ENCODE data around the gene CEP170. TPM values are rescaled to one million over a fixed set of nuclear protein-coding genes. Genes with fewer than 3 reads are reported as not detected.

The CEP170 gene
- total and polyA plus RNA-seq, 7 experiments from 2014 or later, result 11.6 to 56.1 (median 47.1) TPM

DNA sequence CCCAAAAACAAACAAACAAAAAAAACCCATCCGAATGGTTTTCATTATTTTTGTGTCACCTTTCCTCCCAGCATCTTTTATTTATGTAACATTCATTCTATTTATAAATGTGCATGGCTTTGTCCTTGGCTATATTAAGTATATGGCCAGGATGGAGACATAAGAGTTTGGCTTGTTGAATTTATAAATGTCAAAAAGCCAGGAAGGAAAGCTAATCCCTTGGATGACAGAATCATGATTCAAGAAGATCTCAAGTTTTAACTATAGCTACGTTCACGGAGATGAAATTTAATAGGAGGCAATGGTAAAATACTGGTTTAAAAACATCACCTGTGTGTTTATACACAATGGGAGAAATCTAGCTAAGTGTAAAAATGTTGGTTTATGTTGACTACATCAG lies 5.0 kb downstream of the CEP170 start:
- Histone ChIP-seq H3K27ac (ENCODE audit: low read depth, low read length) (no peak overlapping the region), H3K9me3 (ENCODE audit: control insufficient read depth in 2 of 3, low read length in 3 of 3) (no peaks in the 10 kb centered on the region), H3K4me3 (ENCODE audit: low read length) (no peak overlapping the region), H3K4me1 (ENCODE audit: control insufficient read depth in 2 of 2, insufficient read depth in 2 of 2, low read length in 2 of 2) (peaks cover 0 to 9% of the 10 kb centered on the region in 2 donors), H3K27me3 (ENCODE audit: control insufficient read depth in 2 of 2, insufficient read depth in 2 of 2, low read length in 2 of 2) (no peaks in the 10 kb centered on the region), H3K36me3 (ENCODE audit: control insufficient read depth in 2 of 3, insufficient read depth in 3 of 3, low read length in 3 of 3) (peaks cover 0 to 6% (median 0%) of the 10 kb centered on the region in 3 experiments)
- Mint-ChIP-seq H3K9me3 (peaks cover 0 to 2% (median 0%) of the 10 kb centered on the region in 11 donors), H3K27me3 (peaks cover 0 to 3% (median 0%) of the 10 kb centered on the region in 5 donors), H3K27ac (peak overlapping the region in 2 of 9 donors; percentile 30 to 68), H3K36me3 (peaks cover 0 to 5% (median 0%) of the 10 kb centered on the region in 5 donors), H3K4me3 (no peak overlapping the region), H3K4me1 (peaks cover 28 to 64% (median 50%) of the 10 kb centered on the region in 7 donors)
- POLR2A ChIA-PET, result no interaction called here
- CTCF ChIA-PET, result no interaction called here
- intact Hi-C loops (cut with micrococcal nuclease), result loop anchor here (10.0 kb wide), 5 partner anchors 345 to 1715 kb away; partner anchors contain the start of genes CHML (in 1 of the 2), COX20 (in 1 of the 2), HNRNPU (in 1 of the 2) and OPN3 (in 1 of the 2)
- ATAC-seq (no peak), DNase-seq (no peak)

DNA sequence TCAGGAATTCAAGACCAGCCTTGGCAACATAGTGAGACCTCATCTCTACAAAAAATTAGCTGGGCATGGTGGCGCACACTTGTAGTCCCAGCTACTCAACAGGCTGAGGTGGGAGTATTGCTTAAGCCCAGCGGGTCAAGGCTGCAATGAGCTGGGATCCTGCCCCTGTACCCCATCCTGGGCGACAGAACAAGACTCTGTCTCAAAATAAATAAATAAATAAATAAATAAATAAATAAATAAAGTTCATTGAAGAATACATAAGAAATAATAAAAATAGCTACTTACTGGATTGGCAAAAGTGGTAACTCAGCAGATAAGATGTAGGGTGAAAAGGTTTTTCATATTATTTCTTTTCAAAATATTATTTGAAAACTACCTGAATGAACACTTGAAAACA lies 5.9 kb downstream of the CEP170 start:
- Histone ChIP-seq H3K27me3 (ENCODE audit: control insufficient read depth in 2 of 2, insufficient read depth in 2 of 2, low read length in 2 of 2) (no peaks in the 10 kb centered on the region), H3K9me3 (ENCODE audit: control insufficient read depth in 2 of 3, low read length in 3 of 3) (no peaks in the 10 kb centered on the region), H3K4me3 (ENCODE audit: low read length) (no peak overlapping the region), H3K27ac (ENCODE audit: low read depth, low read length) (no peak overlapping the region), H3K36me3 (ENCODE audit: control insufficient read depth in 2 of 3, insufficient read depth in 3 of 3, low read length in 3 of 3) (peaks cover 0 to under 1% (median 0%) of the 10 kb centered on the region in 3 experiments), H3K4me1 (ENCODE audit: control insufficient read depth in 2 of 2, insufficient read depth in 2 of 2, low read length in 2 of 2) (peaks cover 0 to 9% of the 10 kb centered on the region in 2 donors)
- no peak for DNase-seq
- Mint-ChIP-seq H3K4me3 (no peak overlapping the region), H3K27me3 (peaks cover 0 to under 1% (median 0%) of the 10 kb centered on the region in 5 donors), H3K36me3 (peaks cover 0 to 10% (median 4%) of the 10 kb centered on the region in 5 donors), H3K27ac (peak overlapping the region in 1 of 9 donors; percentile 2), H3K9me3 (no peaks in the 10 kb centered on the region), H3K4me1 (peaks cover 25 to 68% (median 49%) of the 10 kb centered on the region in 7 donors)
- intact Hi-C loops (cut with micrococcal nuclease), result no loop called here
- CTCF ChIA-PET, result no interaction called here
- POLR2A ChIA-PET, result no interaction called here
- no peak for ATAC-seq

DNA sequence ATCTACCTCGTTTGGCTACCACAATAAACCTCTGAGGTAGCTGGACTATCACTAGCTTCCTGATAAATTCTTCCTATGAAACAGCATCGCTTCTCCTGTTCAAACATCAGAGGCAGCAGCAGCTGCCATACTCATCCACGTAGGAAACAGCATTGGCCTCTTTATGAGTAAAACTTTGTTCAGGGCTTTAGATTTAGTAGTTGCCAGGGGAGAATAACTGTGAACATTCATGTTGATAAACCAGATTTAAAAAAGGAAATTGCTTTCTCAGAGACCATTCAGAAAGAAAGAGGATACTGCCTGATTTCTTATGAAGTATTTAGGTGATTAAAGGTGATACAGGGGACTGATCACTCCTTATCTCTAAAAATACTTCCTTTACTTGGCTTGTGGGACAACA lies 7.2 kb downstream of the CEP170 start:
- ChIA-PET CTCF (no interaction called here), POLR2A (no interaction called here)
- Histone ChIP-seq H3K4me1 (ENCODE audit: control insufficient read depth in 2 of 2, insufficient read depth in 2 of 2, low read length in 2 of 2) (no peaks in the 10 kb centered on the region), H3K27me3 (ENCODE audit: control insufficient read depth in 2 of 2, insufficient read depth in 2 of 2, low read length in 2 of 2) (no peaks in the 10 kb centered on the region), H3K9me3 (ENCODE audit: control insufficient read depth in 2 of 3, low read length in 3 of 3) (no peaks in the 10 kb centered on the region), H3K4me3 (ENCODE audit: low read length) (no peak overlapping the region), H3K27ac (ENCODE audit: low read depth, low read length) (no peak overlapping the region), H3K36me3 (ENCODE audit: control insufficient read depth in 2 of 3, insufficient read depth in 3 of 3, low read length in 3 of 3) (no peaks in the 10 kb centered on the region)
- Mint-ChIP-seq H3K9me3 (peaks cover 0 to 2% (median 0%) of the 10 kb centered on the region in 11 donors), H3K27ac (peak overlapping the region in 5 of 9 donors; percentile 2 to 51 (median 12)), H3K36me3 (peaks cover 0 to 15% (median 13%) of the 10 kb centered on the region in 5 donors), H3K4me3 (no peak overlapping the region), H3K4me1 (peaks cover 14 to 63% (median 42%) of the 10 kb centered on the region in 7 donors), H3K27me3 (no peaks in the 10 kb centered on the region)
- no peak for ATAC-seq
- no peak for DNase-seq
- intact Hi-C loops (cut with micrococcal nuclease), result no loop called here

DNA sequence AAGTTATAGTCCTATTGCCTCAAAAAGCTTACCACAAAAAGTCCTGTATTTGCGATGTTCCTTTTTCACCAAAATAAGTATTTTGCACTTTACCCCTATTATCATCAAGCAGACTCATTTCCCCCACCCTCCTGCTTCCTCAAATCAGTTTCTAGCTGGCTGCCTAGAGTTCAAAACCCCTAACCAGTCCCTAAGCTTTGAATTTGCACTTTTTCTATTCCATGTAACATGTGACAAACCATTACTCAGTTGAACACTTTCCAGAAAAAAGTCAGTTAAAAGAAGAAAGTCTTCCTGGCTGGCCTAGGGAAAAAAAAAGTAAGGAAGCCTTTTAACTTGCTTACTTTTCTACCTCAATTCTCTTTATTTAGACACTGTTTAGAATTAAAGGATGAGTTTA lies 8.2 kb downstream of the CEP170 start:
- DNase-seq (no peak), ATAC-seq (peak; percentile 46)
- Mint-ChIP-seq H3K27me3 (no peaks in the 10 kb centered on the region), H3K9me3 (peaks cover 0 to 3% (median under 1%) of the 10 kb centered on the region in 11 donors), H3K36me3 (peaks cover 0 to 21% (median 18%) of the 10 kb centered on the region in 5 donors), H3K4me1 (peaks cover 12 to 59% (median 38%) of the 10 kb centered on the region in 7 donors), H3K27ac (peak overlapping the region in 2 of 9 donors; percentile 31 to 56), H3K4me3 (peak overlapping the region in 1 of 10 donors; percentile 25)
- H3K27ac ChIP-seq (ENCODE audit: low read depth, low read length), result no peak overlapping the region
- ChIA-PET POLR2A (interaction anchor here (1.0 kb wide), 1 partner anchor 8 kb away, joined by 5 read pairs; the partner anchor contains the start of genes CEP170 and SDCCAG8), CTCF (no interaction called here)
- intact Hi-C loops (cut with micrococcal nuclease), result no loop called here
- no peaks in the 10 kb centered on the region for H3K36me3 ChIP-seq (ENCODE audit: control insufficient read depth in 2 of 3, insufficient read depth in 3 of 3, low read length in 3 of 3)
- no peaks in the 10 kb centered on the region for H3K4me1 ChIP-seq (ENCODE audit: control insufficient read depth in 2 of 2, insufficient read depth in 2 of 2, low read length in 2 of 2)
- H3K27me3 ChIP-seq (ENCODE audit: control insufficient read depth in 2 of 2, insufficient read depth in 2 of 2, low read length in 2 of 2), result no peaks in the 10 kb centered on the region
- H3K4me3 ChIP-seq (ENCODE audit: low read length), result no peak overlapping the region
- H3K9me3 ChIP-seq (ENCODE audit: control insufficient read depth in 2 of 3, low read length in 3 of 3), result no peaks in the 10 kb centered on the region

DNA sequence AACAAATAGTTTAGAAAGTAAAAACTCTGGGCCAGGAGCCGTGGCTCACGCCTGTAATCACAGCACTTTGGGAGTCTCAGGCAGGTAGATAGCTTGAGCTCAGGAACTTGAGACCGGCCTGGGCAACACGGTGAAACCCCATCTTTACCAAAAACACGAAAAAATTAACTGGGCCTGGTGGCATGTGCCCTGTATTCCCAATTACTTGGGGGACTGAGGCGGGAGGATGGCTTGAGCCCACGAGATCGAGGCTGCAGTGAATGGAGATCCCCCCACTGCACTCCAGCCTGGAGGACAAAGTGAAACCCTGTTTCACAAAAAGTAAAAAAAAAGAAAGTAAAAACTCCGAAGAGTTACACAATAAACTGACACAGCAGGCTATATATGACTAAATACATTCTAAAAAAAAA lies 10.6 kb downstream of the CEP170 start:
- H3K36me3 Mint-ChIP-seq, result peaks cover under 1 to 38% (median 27%) of the 10 kb centered on the region in 5 donors
- peaks cover 0 to 3% (median 0%) of the 10 kb centered on the region in 3 experiments for H3K36me3 ChIP-seq (ENCODE audit: control insufficient read depth in 2 of 3, insufficient read depth in 3 of 3, low read length in 3 of 3)
- H3K27ac ChIP-seq (ENCODE audit: low read depth, low read length), result no peak overlapping the region
- no peaks in the 10 kb centered on the region for H3K27me3 ChIP-seq (ENCODE audit: control insufficient read depth in 2 of 2, insufficient read depth in 2 of 2, low read length in 2 of 2)
- no peak for ATAC-seq
- no peaks in the 10 kb centered on the region for H3K27me3 Mint-ChIP-seq
- CTCF ChIA-PET, result no interaction called here
- peaks cover 6 to 47% (median 21%) of the 10 kb centered on the region in 7 donors for H3K4me1 Mint-ChIP-seq
- peak overlapping the region in 1 of 9 donors; percentile 12 for H3K27ac Mint-ChIP-seq
- H3K4me3 ChIP-seq (ENCODE audit: low read length), result no peak overlapping the region
- H3K4me3 Mint-ChIP-seq, result peak overlapping the region in 3 of 10 donors; percentile 4 to 18 (median 9)
- no peaks in the 10 kb centered on the region for H3K4me1 ChIP-seq (ENCODE audit: control insufficient read depth in 2 of 2, insufficient read depth in 2 of 2, low read length in 2 of 2)
- POLR2A ChIA-PET, result interaction anchor here (1.8 kb wide), 1 partner anchor 10 kb away, joined by 14 read pairs; the partner anchor contains the start of gene CEP170
- H3K9me3 ChIP-seq (ENCODE audit: control insufficient read depth in 2 of 3, low read length in 3 of 3), result no peaks in the 10 kb centered on the region
- intact Hi-C loops (cut with micrococcal nuclease), result no loop called here
- DNase-seq, result no peak
- H3K9me3 Mint-ChIP-seq, result peaks cover 0 to 9% (median 2%) of the 10 kb centered on the region in 11 donors

DNA sequence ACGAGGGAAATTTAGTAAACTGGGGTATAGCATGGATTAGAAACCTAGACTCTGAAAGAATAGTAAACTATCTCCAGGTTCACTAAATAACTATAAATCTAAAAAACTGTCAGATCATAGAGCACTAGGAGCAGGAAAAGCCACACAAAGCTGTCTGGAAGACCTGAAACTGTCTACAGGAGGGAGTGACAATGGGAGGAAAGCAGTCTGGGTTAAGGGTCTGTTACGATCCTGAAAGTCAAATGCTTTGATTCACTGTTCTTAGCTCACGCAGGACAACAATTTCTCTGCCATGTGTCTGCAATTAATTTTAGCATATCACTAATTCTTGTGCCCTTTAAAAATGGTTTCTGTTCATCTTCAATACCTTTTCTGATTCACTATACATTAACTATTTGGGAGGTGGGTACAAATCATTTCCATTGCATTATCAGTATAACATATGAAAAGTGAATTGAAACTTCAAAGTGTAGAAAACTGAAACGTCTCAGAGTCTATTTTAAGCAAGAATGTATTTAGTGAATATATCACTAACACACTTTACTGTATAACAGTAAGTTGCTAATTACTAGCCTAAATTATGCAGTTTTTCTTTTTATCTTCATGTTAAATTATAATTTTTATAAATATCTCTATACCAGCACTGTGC lies 18.4 kb downstream of the CEP170 start:
- peaks cover 0 to 6% (median 0%) of the 10 kb centered on the region in 3 experiments for H3K9me3 ChIP-seq (ENCODE audit: control insufficient read depth in 2 of 3, low read length in 3 of 3)
- DNase-seq (no peak), ATAC-seq (no peak)
- Mint-ChIP-seq H3K36me3 (peaks cover 13 to 68% (median 59%) of the 10 kb centered on the region in 5 donors), H3K4me3 (peak overlapping the region in 2 of 10 donors; percentile 2 to 11), H3K9me3 (peaks cover 0 to 34% (median 15%) of the 10 kb centered on the region in 11 donors), H3K4me1 (peaks cover 0 to 22% (median 17%) of the 10 kb centered on the region in 7 donors), H3K27me3 (no peaks in the 10 kb centered on the region), H3K27ac (peak overlapping the region in 4 of 9 donors; percentile 10 to 76 (median 46))
- POLR2A ChIA-PET, result no interaction called here
- intact Hi-C loops (cut with micrococcal nuclease), result no loop called here
- H3K36me3 ChIP-seq (ENCODE audit: control insufficient read depth in 2 of 3, insufficient read depth in 3 of 3, low read length in 3 of 3), result peaks cover 0 to 11% (median 0%) of the 10 kb centered on the region in 3 experiments
- no peaks in the 10 kb centered on the region for H3K4me1 ChIP-seq (ENCODE audit: control insufficient read depth in 2 of 2, insufficient read depth in 2 of 2, low read length in 2 of 2)
- CTCF ChIA-PET, result no interaction called here
- H3K27me3 ChIP-seq (ENCODE audit: control insufficient read depth in 2 of 2, insufficient read depth in 2 of 2, low read length in 2 of 2), result no peaks in the 10 kb centered on the region
- no peak overlapping the region for H3K4me3 ChIP-seq (ENCODE audit: low read length)
- no peak overlapping the region for H3K27ac ChIP-seq (ENCODE audit: low read depth, low read length)

All from naive thymus-derived CD4-positive, alpha-beta T cell (primary cell).